ENCODE data around the gene LIG1.

DNA sequence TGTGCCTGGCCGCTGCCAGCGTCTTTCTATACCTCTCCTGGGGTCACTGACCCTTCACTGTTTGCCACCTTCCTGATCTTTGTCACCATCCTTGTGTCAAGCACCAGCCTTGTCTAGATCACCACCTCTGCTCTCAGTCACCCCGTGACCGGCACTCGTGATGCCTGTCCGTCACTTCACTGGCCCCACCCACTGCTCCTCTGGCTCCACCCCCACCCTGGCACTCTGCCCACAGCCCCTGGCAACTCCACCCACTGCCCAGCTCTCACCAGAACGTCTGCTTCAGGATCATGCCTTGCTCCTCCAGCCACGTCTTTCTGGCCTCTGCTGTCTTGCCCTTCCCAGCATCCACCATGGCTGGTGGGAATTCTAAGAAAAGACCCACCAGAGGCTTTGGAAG lies 34.7 kb downstream of the LIG1 start:
- TF ChIP-seq, protein P1, sequence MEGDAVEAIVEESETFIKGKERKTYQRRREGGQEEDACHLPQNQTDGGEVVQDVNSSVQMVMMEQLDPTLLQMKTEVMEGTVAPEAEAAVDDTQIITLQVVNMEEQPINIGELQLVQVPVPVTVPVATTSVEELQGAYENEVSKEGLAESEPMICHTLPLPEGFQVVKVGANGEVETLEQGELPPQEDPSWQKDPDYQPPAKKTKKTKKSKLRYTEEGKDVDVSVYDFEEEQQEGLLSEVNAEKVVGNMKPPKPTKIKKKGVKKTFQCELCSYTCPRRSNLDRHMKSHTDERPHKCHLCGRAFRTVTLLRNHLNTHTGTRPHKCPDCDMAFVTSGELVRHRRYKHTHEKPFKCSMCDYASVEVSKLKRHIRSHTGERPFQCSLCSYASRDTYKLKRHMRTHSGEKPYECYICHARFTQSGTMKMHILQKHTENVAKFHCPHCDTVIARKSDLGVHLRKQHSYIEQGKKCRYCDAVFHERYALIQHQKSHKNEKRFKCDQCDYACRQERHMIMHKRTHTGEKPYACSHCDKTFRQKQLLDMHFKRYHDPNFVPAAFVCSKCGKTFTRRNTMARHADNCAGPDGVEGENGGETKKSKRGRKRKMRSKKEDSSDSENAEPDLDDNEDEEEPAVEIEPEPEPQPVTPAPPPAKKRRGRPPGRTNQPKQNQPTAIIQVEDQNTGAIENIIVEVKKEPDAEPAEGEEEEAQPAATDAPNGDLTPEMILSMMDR (IDR thresholded peaks at IDR 0.05) = no peak
- TF ChIP-seq POLR2A (IDR thresholded peaks at IDR 0.05) = no peak

Data from sigmoid colon (tissue), 3 donors.